LNCAP (cell line): ENCODE data around the gene FAM234A.

Source experiments
- CTCF ChIP-seq: fragments of 450-650 bp; IDR thresholded peaks from 2 replicates; pipeline ENCODE4 v1.5.1; 2017; ENCODE audit warnings: mild to moderate bottlenecking

Gene FAM234A

DNA sequence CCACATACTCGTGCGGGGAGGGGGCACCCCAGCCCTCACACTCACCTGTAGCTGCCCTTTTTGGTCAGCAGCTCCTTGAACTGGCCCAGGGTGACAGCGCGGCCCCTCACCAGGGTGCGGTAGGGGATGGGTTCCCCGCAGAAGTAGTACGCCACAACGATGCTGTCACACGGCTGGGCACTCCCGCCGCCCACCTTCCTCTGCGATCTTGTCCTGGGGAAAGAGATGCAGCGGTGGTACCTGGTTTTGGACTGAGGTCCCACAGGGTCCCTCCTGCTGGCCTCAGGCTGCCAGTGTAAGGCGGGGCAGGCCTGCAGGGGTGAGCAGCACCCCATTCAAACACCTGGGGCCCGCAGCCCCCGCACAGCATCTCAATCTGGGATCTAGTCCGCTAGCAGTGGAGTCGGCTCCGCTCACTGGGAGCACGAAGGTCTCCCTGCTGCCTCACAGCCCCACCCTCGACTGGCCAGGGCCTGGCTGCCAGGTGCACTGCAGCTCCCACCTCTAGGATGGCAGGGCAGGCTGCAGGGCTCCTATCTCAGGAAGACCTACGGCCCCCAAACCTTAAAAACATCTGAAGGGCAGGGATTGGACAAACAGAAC, 54.9 kb downstream of the FAM234A start:
- TF ChIP-seq CTCF, result no peak

- TF ChIP-seq CTCF, result no peak
These were observed 55.5 kb downstream of the FAM234A start for GRCh38 chr16:290015-290680.

DNA sequence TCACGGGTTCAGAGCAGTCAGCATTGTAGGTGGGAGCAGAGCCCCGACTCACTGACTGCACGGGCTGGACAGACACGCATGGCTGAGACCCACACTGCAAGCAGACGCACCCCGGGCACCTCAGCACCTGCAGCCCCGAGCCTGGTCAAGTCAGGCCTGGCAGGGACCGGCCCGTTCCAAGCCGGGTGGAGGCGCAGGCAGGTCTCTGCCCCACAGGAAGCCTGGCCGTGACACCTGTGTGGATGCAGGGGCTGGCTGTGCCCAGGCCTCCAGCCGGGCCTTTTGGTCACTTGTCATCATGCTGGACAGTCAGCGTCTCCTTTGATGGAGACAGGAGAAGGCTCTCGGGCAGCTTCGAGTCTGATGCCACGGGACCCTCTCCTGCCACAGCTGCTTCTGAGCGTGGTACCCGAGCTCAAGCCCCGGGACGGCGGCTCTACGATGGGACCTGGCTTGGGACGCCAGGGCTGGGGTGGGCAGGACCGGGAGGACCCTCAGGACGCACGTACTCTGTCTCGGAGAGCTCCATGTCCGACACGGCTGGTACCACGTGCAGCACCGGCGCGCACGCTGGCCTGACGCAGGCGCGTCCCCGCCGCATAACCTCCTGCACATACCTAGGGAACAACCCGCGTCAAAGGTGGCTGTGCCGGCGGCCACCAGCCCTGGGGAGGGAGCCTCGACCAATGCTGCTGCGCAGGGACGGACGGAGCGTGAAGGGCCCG, 56.2 kb downstream of the FAM234A start:
- no peak for TF ChIP-seq CTCF

GRCh38 chr16:291539-291938, 56.9 kb downstream of the FAM234A start:
- TF ChIP-seq CTCF, result no peak

DNA sequence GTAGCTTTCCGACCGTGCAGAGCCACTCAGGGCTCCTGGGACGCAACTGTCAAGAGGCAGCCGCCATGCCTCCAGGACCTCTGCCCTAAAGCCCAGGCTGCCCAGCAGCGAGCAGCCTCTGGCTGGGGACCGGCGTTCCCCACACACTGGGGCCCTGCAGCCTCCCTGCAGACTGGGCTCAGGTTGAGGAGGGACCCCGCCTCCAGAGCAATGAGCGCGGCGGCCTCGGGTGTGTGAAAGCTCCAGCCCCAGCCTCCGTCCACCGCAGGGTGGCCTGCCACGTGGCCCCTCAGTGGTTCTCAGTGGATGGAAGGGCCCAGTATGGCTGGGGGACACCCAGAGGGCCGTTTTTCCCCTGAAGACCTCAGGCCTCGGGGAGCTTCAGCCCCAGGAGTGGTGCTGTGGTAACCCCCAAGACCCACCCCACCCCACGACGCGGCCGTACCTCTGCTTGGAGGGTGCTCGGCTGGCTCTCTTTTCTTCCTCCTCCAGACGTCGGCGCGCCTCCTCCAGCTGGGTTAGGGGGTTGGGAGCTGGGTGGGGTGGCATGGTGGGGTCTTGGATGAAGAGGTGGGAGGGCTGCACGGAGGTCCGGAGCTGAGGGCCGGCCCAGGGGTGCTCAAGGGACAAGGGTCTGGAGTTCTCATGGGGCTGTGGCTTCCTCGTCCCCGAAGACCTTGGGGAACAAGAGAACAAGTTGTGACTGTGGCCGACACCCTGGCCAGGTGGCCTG, 58.6 kb downstream of the FAM234A start:
- no peak for TF ChIP-seq CTCF

GRCh38 chr16:296276-296675, 61.7 kb downstream of the FAM234A start:
- no peak for TF ChIP-seq CTCF

DNA sequence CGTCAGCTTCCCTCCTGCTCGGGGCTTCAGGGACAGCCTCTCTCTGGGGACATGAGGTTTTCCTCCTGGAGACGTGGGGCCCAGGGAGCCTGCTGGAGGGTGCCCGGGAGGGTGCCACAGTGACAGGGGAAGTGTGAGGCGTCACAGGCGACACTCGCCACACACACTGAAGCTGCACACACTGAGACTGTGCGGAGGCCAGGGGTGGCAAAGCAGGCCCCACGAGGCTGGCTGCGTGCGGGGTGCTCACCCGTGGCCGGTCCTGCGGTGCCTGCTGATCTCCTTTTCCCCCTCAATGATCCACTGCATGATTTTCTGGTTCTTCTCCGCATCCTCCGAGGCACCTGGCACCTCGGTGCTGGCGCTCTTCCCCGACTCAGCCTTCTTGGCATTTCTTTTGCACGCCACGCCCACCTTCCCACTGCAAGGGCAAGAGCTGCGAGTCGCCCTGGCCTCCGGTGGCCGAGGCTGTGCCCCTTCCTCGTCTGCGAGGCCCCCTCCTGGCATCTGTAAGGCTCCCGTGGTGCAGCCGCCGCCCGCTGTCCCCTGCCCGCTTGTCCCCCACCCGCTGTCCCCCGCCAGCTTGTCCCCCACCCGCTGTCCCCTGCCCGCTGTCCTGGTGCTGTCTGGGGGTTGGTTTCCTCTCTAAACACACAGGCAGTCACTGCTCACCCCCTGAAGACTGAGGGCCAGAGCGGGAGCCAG, 62.3 kb downstream of the FAM234A start:
- no peak for TF ChIP-seq CTCF
